Pancreas (tissue), 10 donors: ENCODE results near the gene TMEM39A. TPM values are rescaled to one million over a fixed set of nuclear protein-coding genes. Genes with fewer than 3 reads are reported as not detected.

Source experiments
- ATAC-seq, 4 donors: fragments of 200-7000 bp; cut with Tn5 transposase; one replicate each; pipeline versions ENCODE4 v1.8.0 to v1.9.1; 2020; ENCODE audit warnings: mild to moderate bottlenecking in 4 of 4, moderate library complexity in 4 of 4
- DNase-seq, 6 donors: peaks; one replicate each; pipeline ENCODE4 v3.0.0-alpha.2; 2020
- FAIRE-seq: peaks from 2 replicates; lab custom pipeline; 2012; peaks lifted over from hg19 to GRCh38; lab: Jason Lieb, UNC
- H3K27ac ChIP-seq, 4 donors: fragments of 200-600 bp; sonication (generic); 1 replicate in 3 of 4; 2 replicates in 1 of 4; pipeline versions ENCODE4 v1.5.0 to v1.8.0; 2020
- H3K27me3 ChIP-seq, 4 donors: fragments of 200-600 bp; one replicate each; pipeline ENCODE4 v1.8.0; 2021
- H3K36me3 ChIP-seq, 3 donors: fragments of 200-600 bp; sonication (generic) in 1 of 3; one replicate each; pipeline versions ENCODE4 v1.5.0 to v1.8.0; 2020 to 2021
- H3K4me1 ChIP-seq, 3 donors: fragments of 200-600 bp; one replicate each; pipeline ENCODE4 v1.8.0; 2021
- H3K4me3 ChIP-seq, 4 donors: fragments of 200-600 bp; sonication (generic) in 2 of 4; one replicate each; pipeline versions ENCODE4 v1.5.0 to v1.8.0; 2020 to 2021
- H3K9me3 ChIP-seq, 4 donors: fragments of 200-600 bp; one replicate each; pipeline ENCODE4 v1.8.0; 2021
- CTCF ChIP-seq, 4 donors: fragments of 200-600 bp; sonication (generic) in 3 of 4; IDR thresholded peaks; one replicate each; pipeline versions ENCODE4 v1.5.0 to v1.8.0; 2021; ENCODE audit warnings: antibody characterized with exemption in 4 of 4
- WGBS, 2 donors: extraction: QIAGEN DNeasy Blood & Tissue Kit; methylation state at CpG; one replicate each; pipeline ENCODE4 v1.1.7; 2013; 5-methylcytosine and 5-hydroxymethylcytosine counted together
- intact Hi-C, 3 donors: fragments of 100-400 bp; cut with DNase I; formaldehyde crosslinking; loops; one replicate each; pipeline versions ENCODE4 v1.11.1 to v1.14.2; 2022
- polyA plus RNA-seq, 2 donors: library from polyadenylated mRNA; stranded (reverse); fragments of 200-250 nt; gene quantifications; one replicate each; pipeline ENCODE4 v1.2.3, GENCODE V29; 2013
- total RNA-seq, 6 donors: library from RNA; stranded (reverse); fragmentation: NEBNext Ultra II Directional in 4 of 6; extraction: Animal tissue kit (Norgen Biotek cat#: 25700) in 4 of 6; gene quantifications; one replicate each; pipeline versions ENCODE4 v1.2.1 to v1.2.4, GENCODE V29; 2021 to 2023
- donor health status: healthy with polysubstance abuse.
- donor health status: DM: no; HTN: no; CAD: no; lungs with moderate emphysema.
- donor health status: DM: no; HTN: no; CAD: no.
- donor health status: control.
- donor health status: control.
- donor health status: Bipolar disorder and iron deficiency.
- donor health status: DM: yes; HTN: yes; CAD: no.
- donor health status: DM: no; HTN: no; CAD: no.
- donor health status: DM: no; HTN: no; CAD: no.
- donor health status: DM: yes; HTN: yes; CAD: no.

The TMEM39A gene
- total and polyA plus RNA-seq, 8 donors, result 12.2 to 41.4 (median 31.9) TPM

- TF ChIP-seq CTCF (IDR thresholded peaks at IDR 0.05), result no peak
- peaks cover 2 to 12% (median 6%) of the 10 kb centered on the region in 3 donors for H3K4me1 ChIP-seq
- no peaks in the 10 kb centered on the region for H3K27me3 ChIP-seq
- no peak overlapping the region for H3K27ac ChIP-seq
- no peak for FAIRE-seq
- ATAC-seq, result no peak
- intact Hi-C loops, result no loop called here
- DNase-seq, result no peak
- H3K9me3 ChIP-seq, result no peaks in the 10 kb centered on the region
- peaks cover 0 to 7% (median 0%) of the 10 kb centered on the region in 3 donors for H3K36me3 ChIP-seq
- 63 to 84% methylated on average over 2 of the region's 2 CpGs for WGBS, 2 donors
- H3K4me3 ChIP-seq, result no peak overlapping the region
These were observed 31.2 kb upstream of the TMEM39A start for GRCh38 chr3:119494597-119494996.

GRCh38 chr3:119492810-119493209, 29.4 kb upstream of the TMEM39A start:
- FAIRE-seq (no peak), DNase-seq (no peak), ATAC-seq (no peak)
- H3K36me3 ChIP-seq, result peaks cover 0 to 7% (median 0%) of the 10 kb centered on the region in 3 donors
- intact Hi-C loops, result no loop called here
- H3K4me3 ChIP-seq, result no peak overlapping the region
- no peak overlapping the region for H3K27ac ChIP-seq
- no peaks in the 10 kb centered on the region for H3K27me3 ChIP-seq
- TF ChIP-seq CTCF (IDR thresholded peaks at IDR 0.05), result no peak
- H3K9me3 ChIP-seq, result no peaks in the 10 kb centered on the region
- H3K4me1 ChIP-seq, result peaks cover 0 to 7% (median 0%) of the 10 kb centered on the region in 3 donors
- 85 to 87% methylated on average over 3 of the region's 3 CpGs for whole genome bisulfite sequencing, 2 donors

- ATAC-seq (no peak), FAIRE-seq (no peak), DNase-seq (no peak)
- intact Hi-C loops, result no loop called here
- WGBS, 2 donors, result 79 to 89% methylated on average over 2 of the region's 2 CpGs
- no peak overlapping the region for H3K4me3 ChIP-seq
- no peak for TF ChIP-seq CTCF (IDR thresholded peaks at IDR 0.05)
- no peaks in the 10 kb centered on the region for H3K27me3 ChIP-seq
- no peak overlapping the region for H3K27ac ChIP-seq
- peaks cover 0 to 7% (median 2%) of the 10 kb centered on the region in 3 donors for H3K36me3 ChIP-seq
- H3K9me3 ChIP-seq, result no peaks in the 10 kb centered on the region
- peaks cover 0 to 1% (median 0%) of the 10 kb centered on the region in 3 donors for H3K4me1 ChIP-seq
These were observed 28.7 kb upstream of the TMEM39A start for GRCh38 chr3:119492128-119492527.

- intact Hi-C loops, result no loop called here
- no peak for FAIRE-seq
These were observed 26.7 kb upstream of the TMEM39A start for GRCh38 chr3:119490153-119490552.

More at GRCh38 chr3:119490153-119490552, 26.7 kb upstream of the TMEM39A start:
- ATAC-seq (no peak), DNase-seq (no peak)
- Histone ChIP-seq H3K27ac (no peak overlapping the region), H3K4me1 (no peaks in the 10 kb centered on the region), H3K27me3 (no peaks in the 10 kb centered on the region), H3K9me3 (no peaks in the 10 kb centered on the region), H3K36me3 (peaks cover 0 to 16% (median 12%) of the 10 kb centered on the region in 3 donors), H3K4me3 (no peak overlapping the region)
- no peak for TF ChIP-seq CTCF (IDR thresholded peaks at IDR 0.05)
- WGBS, 2 donors, result 80 to 83% methylated on average over 2 of the region's 2 CpGs
